ENCODE results near the gene MRPL1.

Gene MRPL1

GRCh38 chr4:77862478-77863216 lies at the start of gene MRPL1:
MRPL1 (plus strand) TSS chr4:77862830; CDS start chr4:77862849, 19 bp downstream.
- peak; percentile 86 for DNase-seq

DNA sequence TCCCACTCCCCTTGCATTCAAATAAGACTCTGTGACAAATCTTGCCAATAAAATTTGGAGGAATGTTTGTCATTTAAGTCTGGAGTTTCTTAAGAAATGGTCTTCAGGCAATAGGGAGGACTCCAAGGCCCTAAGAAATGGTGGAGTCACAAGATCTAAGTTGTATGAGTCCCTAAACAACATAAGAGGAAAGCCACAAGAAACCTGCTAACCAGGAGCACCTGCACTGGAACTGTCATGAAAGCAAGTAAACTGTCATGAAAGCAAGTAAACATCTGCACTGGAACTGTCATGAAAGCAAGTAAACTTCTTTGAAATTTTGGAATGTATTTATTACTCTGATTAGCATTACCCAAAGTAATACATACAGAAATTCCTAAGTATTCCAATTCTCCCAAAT lies 47.0 kb upstream of the MRPL1 start:
- no peak for DNase-seq

- no peak for DNase-seq
Observed at GRCh38 chr4:77816546-77816945, 46.1 kb upstream of the MRPL1 start.

- DNase-seq, result no peak
Observed at GRCh38 chr4:77817304-77818072, 45.1 kb upstream of the MRPL1 start.

DNA sequence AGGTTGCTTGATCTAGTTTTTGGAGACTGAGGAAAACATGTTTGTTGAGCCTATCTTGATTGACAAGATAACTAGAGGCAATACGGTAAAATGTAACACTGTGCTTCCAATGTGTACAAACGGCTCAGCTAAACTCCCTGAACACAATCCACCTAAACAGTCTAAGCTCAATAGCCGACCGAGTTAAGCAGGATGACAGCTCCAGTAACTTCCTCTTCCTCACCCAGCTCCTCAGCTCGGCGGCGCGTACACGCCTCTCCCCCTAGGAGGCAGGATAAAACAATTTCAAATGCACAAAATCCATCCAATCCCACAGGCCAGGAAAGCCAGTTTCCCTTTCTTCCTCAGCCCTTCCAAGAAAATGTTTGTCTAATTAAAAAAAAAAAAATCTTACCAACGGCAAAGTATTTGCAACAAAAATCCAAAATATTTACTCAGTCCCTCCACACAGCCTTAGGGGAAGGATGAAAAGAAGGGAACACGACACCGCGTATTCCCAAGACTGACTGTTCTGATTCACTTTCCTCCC lies 44.5 kb upstream of the MRPL1 start:
- peak; percentile 37 for DNase-seq

- DNase-seq, result peak; percentile 86
Observed at GRCh38 chr4:77818602-77819403, 43.8 kb upstream of the MRPL1 start, which contains the start of gene CNOT6L. CNOT6L (minus strand) TSS chr4:77819368; CDS start chr4:77819308, 60 bp downstream.

- DNase-seq, result no peak
Observed at GRCh38 chr4:77819404-77819842, 43.2 kb upstream of the MRPL1 start.

- peak; percentile 95 for DNase-seq
Observed at GRCh38 chr4:77819843-77820648, 42.6 kb upstream of the MRPL1 start.

GRCh38 chr4:77820649-77821561 lies 41.7 kb upstream of the MRPL1 start:
- no peak for DNase-seq

GRCh38 chr4:77821775-77822174 lies 40.9 kb upstream of the MRPL1 start:
- no peak for DNase-seq

DNA sequence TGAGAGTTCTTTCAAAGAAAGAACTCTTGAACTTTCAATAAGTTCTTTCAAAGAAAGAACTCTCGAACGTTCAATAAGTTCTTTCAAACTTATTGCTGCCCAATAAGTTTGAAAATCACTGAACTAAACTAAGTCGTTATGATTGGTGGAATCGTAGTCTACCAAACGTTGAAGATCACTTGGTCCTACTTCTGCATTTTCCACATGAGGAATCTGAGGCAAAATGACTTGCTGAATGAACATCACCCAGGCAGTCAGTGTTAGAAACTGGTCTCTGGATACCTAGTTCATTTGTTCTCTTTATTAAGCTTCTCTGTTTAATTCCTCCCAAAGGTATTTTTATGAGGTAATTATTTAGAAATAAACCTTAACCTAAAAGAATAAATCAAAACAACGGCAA lies 36.4 kb upstream of the MRPL1 start:
- no peak for DNase-seq

DNA sequence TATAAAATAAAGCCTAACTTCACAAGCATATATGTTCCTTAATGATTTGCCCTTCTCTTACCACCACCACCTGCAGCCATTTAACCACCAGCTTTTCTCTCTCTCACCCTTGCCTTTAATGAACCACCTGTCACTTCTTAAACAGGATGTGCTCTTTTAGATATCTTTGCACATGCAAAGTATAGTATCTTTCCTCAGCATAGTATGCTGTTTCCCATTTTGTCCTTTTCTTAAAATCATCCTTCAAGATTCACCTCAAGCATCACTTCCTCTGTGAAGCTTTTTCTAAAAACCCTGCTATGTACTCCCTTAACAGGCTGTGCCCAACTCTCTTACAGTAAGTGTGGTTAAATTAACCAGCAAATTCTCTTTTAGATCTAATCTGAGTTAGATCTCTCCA lies 35.3 kb upstream of the MRPL1 start:
- no peak for DNase-seq

DNA sequence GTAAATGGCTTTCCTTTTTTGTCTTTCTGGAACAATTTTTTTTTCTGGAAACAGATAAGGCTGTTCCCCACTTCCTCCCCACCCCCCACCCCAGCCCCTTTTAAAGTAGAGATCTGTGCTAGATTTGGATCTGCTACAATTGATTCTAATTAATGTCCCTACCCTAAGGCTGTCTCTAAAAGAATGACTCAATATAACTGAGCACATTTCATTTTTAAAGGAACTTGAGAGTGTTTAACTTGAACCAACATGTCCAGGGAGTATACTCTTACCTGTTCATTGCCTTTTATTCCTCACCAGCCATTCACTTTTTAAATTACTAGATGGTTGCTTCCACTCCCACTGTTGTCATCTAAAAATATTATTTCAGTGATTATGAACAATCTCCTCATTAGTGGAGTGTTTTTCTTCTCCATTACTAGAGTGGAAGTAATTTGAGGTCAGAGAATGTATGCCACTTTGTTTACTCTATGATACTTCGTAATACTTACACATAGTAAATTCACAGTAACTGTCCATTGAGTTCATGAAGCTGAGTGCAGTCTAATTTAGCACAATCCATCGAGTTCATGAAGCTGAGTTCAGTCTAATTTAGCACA lies 29.4 kb upstream of the MRPL1 start:
- DNase-seq, result no peak

DNA sequence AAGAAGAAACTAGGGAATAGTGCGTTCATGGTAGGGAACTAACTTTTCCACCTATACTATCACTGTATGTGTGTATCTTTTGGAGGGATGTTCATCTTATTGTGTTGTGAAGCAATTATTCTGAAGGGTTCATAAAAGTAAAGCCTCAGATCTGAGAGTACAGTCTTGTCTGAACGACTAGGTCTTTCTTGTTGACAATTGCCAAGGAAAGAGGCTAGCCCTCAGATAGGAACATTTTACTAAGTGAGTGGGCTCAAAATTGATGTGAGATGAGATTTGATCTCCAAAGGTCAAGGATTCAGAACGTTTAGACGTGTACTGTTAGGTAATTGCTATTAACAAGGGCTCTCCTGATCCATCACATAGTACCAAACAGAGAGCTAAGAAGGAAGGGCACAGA lies 28.2 kb upstream of the MRPL1 start:
- DNase-seq, result no peak

- no peak for DNase-seq
Observed at GRCh38 chr4:77843628-77844027, 19.0 kb upstream of the MRPL1 start.

DNA sequence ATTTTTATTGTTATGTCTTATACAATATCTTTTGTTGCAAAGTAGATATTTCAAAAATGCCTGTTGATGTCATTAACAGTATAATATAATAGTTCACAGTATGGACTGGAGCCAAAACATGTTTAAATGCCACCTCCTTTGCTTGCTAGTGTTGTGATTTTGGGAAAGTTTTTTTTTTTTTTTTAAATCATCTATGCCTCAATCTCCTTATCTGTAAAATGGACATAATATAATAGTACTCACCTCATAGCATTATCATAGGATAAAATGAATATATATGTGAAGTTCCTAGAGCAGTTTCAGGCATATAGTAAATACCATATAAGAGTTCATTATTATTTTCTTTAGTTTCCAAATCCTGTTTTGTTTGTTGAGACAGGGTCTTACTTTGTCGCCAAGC lies 18.3 kb upstream of the MRPL1 start:
- no peak for DNase-seq

DNA sequence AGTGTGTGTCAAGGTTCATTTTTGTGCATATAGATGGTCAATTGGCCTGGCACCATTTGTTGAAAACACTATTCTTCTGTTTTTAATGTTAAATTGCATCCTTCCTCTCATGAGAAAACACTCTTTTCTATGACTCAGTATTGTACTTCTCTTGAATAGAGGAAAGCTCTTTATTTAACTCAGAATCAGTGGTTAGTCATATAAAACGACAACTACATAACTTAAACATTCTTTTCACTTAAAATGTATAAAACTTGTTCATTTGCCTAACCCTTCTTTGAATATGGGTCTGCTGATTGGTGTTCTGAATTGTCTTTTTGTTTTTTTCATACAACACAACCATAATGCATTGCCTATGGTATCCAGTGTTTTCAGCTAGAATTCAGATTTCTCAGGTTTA lies 17.2 kb upstream of the MRPL1 start:
- DNase-seq, result no peak

GRCh38 chr4:77845929-77846328 lies 16.7 kb upstream of the MRPL1 start:
- DNase-seq, result no peak

DNA sequence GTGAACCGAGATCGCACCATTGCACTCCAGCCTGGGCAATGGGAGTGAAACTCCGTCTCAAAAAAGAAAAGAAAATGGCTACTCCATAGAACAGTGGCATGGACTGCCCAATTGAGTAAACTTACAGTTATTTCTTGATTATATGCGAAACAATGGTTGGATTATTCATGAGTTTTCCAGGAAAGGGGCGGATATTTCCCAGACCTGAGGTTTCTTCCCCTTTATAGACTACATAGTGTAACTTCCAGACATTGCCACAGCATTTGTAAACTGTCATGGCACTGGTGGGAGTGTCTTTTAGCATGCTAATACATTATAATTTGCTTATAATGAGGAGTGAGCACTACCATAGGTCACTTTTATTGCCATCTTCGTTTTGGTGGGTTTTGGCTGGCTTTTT lies 14.1 kb upstream of the MRPL1 start:
- no peak for DNase-seq

- no peak for DNase-seq
Observed at GRCh38 chr4:77849278-77849965, 13.2 kb upstream of the MRPL1 start.

Data from activated gamma-delta T cell treated with Interleukin-2 at 50 U/mL for 16 hours (primary cell).